ENCODE measurements around the gene ENGASE.

ENGASE gene

DNA sequence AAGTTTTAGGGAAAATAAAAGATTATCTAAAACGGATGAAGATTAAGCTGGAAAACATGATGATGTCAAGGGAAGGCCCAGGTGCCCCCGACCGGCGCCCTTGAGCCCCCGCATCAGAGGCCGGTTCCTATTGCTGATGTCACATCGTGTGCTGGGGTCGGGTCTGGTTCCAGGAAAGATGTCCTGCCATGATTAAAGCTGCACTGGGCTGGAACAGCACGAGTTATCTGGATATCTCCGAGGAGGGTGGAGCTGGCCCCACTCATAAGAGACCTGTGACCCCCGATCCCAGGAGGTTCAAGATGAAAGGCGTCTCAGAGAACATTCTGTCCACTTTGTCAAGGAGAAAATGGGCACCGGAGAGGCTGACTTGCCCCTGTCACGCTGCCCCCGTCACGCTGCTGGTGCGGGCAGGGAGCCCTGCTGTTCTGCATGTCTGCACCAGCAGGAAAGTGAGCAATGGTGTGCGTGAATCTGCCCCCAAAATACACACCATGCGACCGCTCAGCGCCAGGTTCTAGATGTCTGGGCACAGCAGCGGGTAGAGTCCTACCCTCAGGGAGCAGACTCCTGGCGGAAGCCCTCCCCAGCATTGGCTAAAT, 53.0 kb downstream of the ENGASE start:
- no peak overlapping the region for H3K4me3 ChIP-seq (ENCODE audit: low read length)
- H3K9ac ChIP-seq (ENCODE audit: low read length) = no peak overlapping the region
- no peaks in the 10 kb centered on the region for H3K4me1 ChIP-seq (ENCODE audit: control insufficient read depth, insufficient read depth, low read length)
- no peak for DNase-seq (ENCODE audit: low read depth)
- H3K9me3 ChIP-seq (ENCODE audit: control insufficient read depth, low read length) = no peaks in the 10 kb centered on the region
- no peaks in the 10 kb centered on the region for H3K36me3 ChIP-seq (ENCODE audit: control insufficient read depth, insufficient read depth, low read length, severe bottlenecking)
- peaks cover 65% of the 10 kb centered on the region for H3K27me3 ChIP-seq (replicated peaks; ENCODE audit: control insufficient read depth, insufficient read depth, low read length)

GRCh38 chr17:79129523-79129922, 54.9 kb downstream of the ENGASE start:
- Histone ChIP-seq H3K9ac (ENCODE audit: low read length) (no peak overlapping the region), H3K27me3 (replicated peaks; ENCODE audit: control insufficient read depth, insufficient read depth, low read length) (peaks cover 69% of the 10 kb centered on the region), H3K4me3 (ENCODE audit: low read length) (no peak overlapping the region), H3K9me3 (ENCODE audit: control insufficient read depth, low read length) (no peaks in the 10 kb centered on the region), H3K36me3 (ENCODE audit: control insufficient read depth, insufficient read depth, low read length, severe bottlenecking) (no peaks in the 10 kb centered on the region), H3K4me1 (ENCODE audit: control insufficient read depth, insufficient read depth, low read length) (no peaks in the 10 kb centered on the region)
- no peak for DNase-seq (ENCODE audit: low read depth)

DNA sequence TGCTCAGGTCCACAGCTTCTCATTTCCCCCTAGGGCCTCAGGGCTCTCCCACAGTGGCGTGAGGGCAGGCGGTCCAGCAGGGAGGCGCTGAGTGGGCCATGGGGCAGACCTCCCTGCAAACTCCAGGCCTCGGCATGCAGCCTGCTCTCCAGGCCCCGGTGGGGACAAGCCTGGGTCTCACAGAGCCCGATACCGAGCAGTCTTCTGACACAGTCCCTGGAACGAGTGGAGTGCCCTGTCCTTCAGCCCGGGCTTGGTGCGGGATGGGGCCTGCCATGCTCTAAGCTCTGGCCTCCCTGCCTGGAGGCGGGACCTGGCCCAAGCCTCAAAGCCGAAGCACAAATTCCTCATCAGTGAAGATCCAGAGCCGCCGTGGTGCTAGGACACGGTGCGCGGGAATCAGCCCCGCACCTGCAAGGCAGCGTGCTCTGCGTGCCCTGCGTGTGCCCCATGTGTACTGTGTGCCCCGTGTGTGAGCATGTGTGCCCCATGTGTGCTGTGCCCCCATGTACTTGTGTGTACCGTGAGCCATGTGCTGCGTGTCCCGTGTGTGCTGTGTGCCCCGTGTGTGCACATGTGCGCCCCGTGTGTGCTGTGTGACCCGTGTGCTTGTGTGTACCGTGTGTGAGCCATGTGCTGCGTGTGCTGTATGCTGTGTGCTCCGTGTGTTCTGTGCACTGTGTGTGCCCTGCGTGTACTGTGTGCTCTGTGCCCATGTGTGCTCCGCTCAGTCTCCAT, 56.1 kb downstream of the ENGASE start:
- no peaks in the 10 kb centered on the region for H3K4me1 ChIP-seq (ENCODE audit: control insufficient read depth, insufficient read depth, low read length)
- H3K4me3 ChIP-seq (ENCODE audit: low read length) = no peak overlapping the region
- no peak overlapping the region for H3K9ac ChIP-seq (ENCODE audit: low read length)
- H3K9me3 ChIP-seq (ENCODE audit: control insufficient read depth, low read length) = no peaks in the 10 kb centered on the region
- no peak for DNase-seq (ENCODE audit: low read depth)
- no peaks in the 10 kb centered on the region for H3K36me3 ChIP-seq (ENCODE audit: control insufficient read depth, insufficient read depth, low read length, severe bottlenecking)
- peaks cover 69% of the 10 kb centered on the region for H3K27me3 ChIP-seq (replicated peaks; ENCODE audit: control insufficient read depth, insufficient read depth, low read length)

DNA sequence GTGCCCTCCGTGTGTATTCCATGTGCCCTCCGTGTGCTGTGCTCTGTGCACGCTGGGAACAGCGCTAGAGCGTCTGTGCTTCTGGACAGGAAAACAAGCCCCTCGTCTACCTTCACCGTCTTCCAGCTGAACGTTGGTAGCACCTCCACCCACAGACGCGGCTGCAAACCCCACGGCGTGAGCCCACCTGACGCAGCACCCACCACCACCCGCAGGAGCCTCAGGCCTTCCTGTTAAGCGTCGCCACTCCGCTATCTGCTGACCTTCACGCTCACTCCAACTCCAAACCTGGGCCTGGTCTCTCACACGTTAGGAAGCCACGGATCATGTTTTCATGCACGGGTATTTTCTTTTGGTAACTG, 56.6 kb downstream of the ENGASE start:
- Histone ChIP-seq H3K4me3 (ENCODE audit: low read length) (no peak overlapping the region), H3K27me3 (replicated peaks; ENCODE audit: control insufficient read depth, insufficient read depth, low read length) (peaks cover 69% of the 10 kb centered on the region), H3K4me1 (ENCODE audit: control insufficient read depth, insufficient read depth, low read length) (no peaks in the 10 kb centered on the region), H3K36me3 (ENCODE audit: control insufficient read depth, insufficient read depth, low read length, severe bottlenecking) (no peaks in the 10 kb centered on the region), H3K9ac (ENCODE audit: low read length) (no peak overlapping the region), H3K9me3 (ENCODE audit: control insufficient read depth, low read length) (no peaks in the 10 kb centered on the region)
- no peak for DNase-seq (ENCODE audit: low read depth)

DNA sequence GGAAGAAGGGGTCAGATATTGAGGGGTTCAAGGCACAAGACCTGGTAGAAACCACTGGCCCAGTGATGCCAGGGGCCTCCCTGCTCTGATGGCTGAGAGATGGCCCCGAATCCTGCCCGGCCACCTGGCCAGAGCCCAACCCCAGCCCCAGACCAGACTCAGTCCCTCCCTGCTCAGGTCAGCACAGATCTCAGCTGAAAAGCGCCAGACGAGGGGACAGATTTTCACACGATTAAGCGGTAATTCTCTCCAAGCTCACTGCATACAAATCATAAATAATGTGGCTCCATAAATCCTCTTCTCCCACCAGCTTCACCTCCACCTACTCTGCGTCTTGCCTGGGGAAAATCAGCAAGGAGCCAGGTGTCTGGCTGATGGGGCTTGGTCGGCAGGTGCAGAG, 57.1 kb downstream of the ENGASE start:
- DNase-seq (ENCODE audit: low read depth) = no peak
- Histone ChIP-seq H3K4me1 (ENCODE audit: control insufficient read depth, insufficient read depth, low read length) (no peaks in the 10 kb centered on the region), H3K9ac (ENCODE audit: low read length) (no peak overlapping the region), H3K27me3 (replicated peaks; ENCODE audit: control insufficient read depth, insufficient read depth, low read length) (peaks cover 69% of the 10 kb centered on the region), H3K36me3 (ENCODE audit: control insufficient read depth, insufficient read depth, low read length, severe bottlenecking) (no peaks in the 10 kb centered on the region), H3K4me3 (ENCODE audit: low read length) (no peak overlapping the region), H3K9me3 (ENCODE audit: control insufficient read depth, low read length) (no peaks in the 10 kb centered on the region)

DNA sequence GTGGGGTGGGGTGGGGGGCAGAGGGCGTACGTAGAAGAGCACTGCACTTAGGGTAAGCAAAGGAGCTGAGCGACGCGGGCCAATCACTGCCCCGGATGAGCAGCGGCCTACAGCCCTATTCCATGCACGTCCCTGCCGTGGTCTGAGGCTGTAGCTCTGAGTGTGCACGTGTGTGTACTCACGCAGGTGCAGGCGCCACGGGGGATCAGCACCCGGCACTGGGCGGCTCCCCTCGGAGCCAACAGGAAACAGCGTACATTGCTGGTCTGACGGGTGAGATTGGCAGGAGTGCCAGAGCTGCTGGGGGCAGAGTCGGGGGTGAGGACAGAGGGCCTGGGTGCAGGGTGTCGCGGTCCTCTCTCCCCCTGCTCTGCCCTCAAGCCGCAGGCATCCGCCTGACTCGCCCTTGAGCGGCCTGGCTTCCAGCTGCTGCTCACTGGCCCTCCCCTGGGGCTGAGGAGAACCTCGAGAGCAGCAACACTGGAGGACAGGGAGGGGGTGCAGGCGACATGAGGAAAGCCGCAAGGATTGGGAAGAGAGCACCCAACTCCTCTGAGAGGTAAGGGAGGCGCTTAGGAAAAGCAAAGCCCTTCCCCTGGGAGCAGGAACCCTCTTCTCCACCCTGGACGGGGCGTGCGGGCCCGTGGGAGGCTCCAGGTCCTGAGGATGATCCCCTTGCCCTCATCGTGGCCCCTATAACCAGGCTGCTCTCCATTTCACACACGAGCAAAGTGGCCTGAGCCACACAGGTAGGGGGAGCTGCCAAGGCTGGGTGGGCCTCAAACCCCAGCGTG, 57.8 kb downstream of the ENGASE start:
- H3K27me3 ChIP-seq (replicated peaks; ENCODE audit: control insufficient read depth, insufficient read depth, low read length) = peaks cover 69% of the 10 kb centered on the region
- H3K4me3 ChIP-seq (ENCODE audit: low read length) = no peak overlapping the region
- H3K9me3 ChIP-seq (ENCODE audit: control insufficient read depth, low read length) = no peaks in the 10 kb centered on the region

GRCh38 chr17:79133214-79133613, 58.6 kb downstream of the ENGASE start:
- no peaks in the 10 kb centered on the region for H3K36me3 ChIP-seq (ENCODE audit: control insufficient read depth, insufficient read depth, low read length, severe bottlenecking)
- no peaks in the 10 kb centered on the region for H3K9me3 ChIP-seq (ENCODE audit: control insufficient read depth, low read length)
- no peak overlapping the region for H3K4me3 ChIP-seq (ENCODE audit: low read length)
- H3K27me3 ChIP-seq (replicated peaks; ENCODE audit: control insufficient read depth, insufficient read depth, low read length) = peaks cover 69% of the 10 kb centered on the region
- no peak overlapping the region for H3K9ac ChIP-seq (ENCODE audit: low read length)
- H3K4me1 ChIP-seq (ENCODE audit: control insufficient read depth, insufficient read depth, low read length) = no peaks in the 10 kb centered on the region
- no peak for DNase-seq (ENCODE audit: low read depth)

More for the DNA sequence above, 57.8 kb downstream of the ENGASE start:
- no peaks in the 10 kb centered on the region for H3K4me1 ChIP-seq (ENCODE audit: control insufficient read depth, insufficient read depth, low read length)
- H3K36me3 ChIP-seq (ENCODE audit: control insufficient read depth, insufficient read depth, low read length, severe bottlenecking) = no peaks in the 10 kb centered on the region
- no peak for DNase-seq (ENCODE audit: low read depth)
- H3K9ac ChIP-seq (ENCODE audit: low read length) = no peak overlapping the region

DNA sequence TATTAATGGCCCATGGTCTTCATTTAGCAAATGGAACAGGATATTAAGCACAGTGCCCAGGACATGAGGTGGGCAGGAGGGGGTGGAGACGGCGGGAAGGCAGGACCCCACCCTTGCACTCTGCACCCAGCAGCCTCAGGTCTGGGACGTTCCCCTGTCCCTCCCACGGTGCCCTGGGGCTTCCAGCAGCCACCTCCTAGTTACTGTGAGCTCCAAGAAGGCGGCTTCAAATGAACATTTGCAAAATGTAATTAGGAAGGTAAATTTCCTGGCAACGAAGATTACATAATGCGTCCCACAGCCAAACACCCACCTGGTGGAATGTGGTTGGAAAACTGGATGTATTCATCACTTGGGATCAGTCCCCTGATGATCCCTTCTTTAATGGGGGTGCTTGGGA, 59.4 kb downstream of the ENGASE start:
- H3K4me1 ChIP-seq (ENCODE audit: control insufficient read depth, insufficient read depth, low read length) = no peaks in the 10 kb centered on the region
- H3K9ac ChIP-seq (ENCODE audit: low read length) = no peak overlapping the region
- H3K36me3 ChIP-seq (ENCODE audit: control insufficient read depth, insufficient read depth, low read length, severe bottlenecking) = no peaks in the 10 kb centered on the region
- no peaks in the 10 kb centered on the region for H3K9me3 ChIP-seq (ENCODE audit: control insufficient read depth, low read length)
- peaks cover 65% of the 10 kb centered on the region for H3K27me3 ChIP-seq (replicated peaks; ENCODE audit: control insufficient read depth, insufficient read depth, low read length)
- H3K4me3 ChIP-seq (ENCODE audit: low read length) = no peak overlapping the region
- DNase-seq (ENCODE audit: low read depth) = no peak

DNA sequence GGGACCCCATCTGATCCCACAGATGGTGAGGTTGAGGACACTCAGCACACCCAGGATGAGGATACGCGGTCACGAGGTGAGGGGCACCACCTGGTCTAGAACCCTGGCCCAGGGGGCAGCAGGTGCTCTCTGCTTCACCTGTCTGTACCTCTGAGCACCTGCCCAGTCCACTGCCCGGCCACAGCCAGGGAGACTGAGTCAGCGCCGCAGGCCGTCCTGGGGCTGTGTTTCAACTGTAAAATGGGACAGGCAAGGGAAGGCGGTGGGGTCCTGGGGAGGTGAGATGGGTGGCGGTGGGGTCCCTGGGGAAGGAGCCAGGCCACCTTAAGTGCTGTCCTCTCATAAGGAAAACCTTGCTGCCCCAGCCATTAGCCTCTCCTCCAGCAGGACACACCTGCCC, 60.4 kb downstream of the ENGASE start:
- Histone ChIP-seq H3K9me3 (ENCODE audit: control insufficient read depth, low read length) (no peaks in the 10 kb centered on the region), H3K4me3 (ENCODE audit: low read length) (no peak overlapping the region), H3K4me1 (ENCODE audit: control insufficient read depth, insufficient read depth, low read length) (no peaks in the 10 kb centered on the region), H3K36me3 (ENCODE audit: control insufficient read depth, insufficient read depth, low read length, severe bottlenecking) (no peaks in the 10 kb centered on the region), H3K27me3 (replicated peaks; ENCODE audit: control insufficient read depth, insufficient read depth, low read length) (peaks cover 59% of the 10 kb centered on the region), H3K9ac (ENCODE audit: low read length) (no peak overlapping the region)
- no peak for DNase-seq (ENCODE audit: low read depth)

DNA sequence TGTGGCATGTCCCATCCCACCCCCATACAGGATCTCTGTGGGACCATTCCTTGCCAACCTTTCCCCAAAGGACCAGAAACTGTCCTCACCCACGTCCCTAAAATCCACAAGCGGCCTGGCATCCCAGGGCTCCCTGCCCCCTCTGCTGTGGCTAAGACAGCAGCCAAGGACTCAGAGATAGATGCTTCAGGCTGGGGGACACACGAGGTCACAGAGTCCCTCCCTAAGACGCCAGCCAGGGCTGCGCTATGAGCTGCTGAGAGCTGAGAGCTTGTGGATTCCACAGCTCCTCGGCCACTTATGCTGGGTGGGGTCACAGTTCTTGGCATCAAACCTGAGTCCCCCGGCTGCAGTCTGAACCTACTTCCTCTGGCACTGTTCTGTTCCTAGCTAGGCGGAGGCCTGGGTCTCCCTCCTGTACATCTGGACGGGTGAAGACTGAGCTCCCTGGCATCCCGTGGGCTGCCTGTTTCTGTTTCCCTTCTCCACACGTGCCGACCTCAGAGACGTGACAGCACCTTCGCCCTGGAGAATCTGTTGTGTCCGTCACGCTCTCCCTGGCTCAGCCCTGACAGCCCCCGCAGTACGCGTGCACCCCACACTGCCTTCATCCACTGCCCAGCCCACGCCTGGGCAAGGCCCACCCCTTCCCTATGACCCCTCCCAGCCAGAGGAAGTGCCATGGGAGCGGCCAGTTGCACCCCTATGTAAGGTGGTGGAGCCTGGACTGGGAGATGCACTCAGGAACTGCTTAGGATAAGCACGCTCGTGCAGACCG, 61.2 kb downstream of the ENGASE start:
- Histone ChIP-seq H3K9me3 (ENCODE audit: control insufficient read depth, low read length) (no peaks in the 10 kb centered on the region), H3K4me3 (ENCODE audit: low read length) (no peak overlapping the region), H3K9ac (ENCODE audit: low read length) (no peak overlapping the region), H3K27me3 (replicated peaks; ENCODE audit: control insufficient read depth, insufficient read depth, low read length) (peaks cover 63% of the 10 kb centered on the region), H3K36me3 (ENCODE audit: control insufficient read depth, insufficient read depth, low read length, severe bottlenecking) (no peaks in the 10 kb centered on the region), H3K4me1 (ENCODE audit: control insufficient read depth, insufficient read depth, low read length) (no peaks in the 10 kb centered on the region)
- no peak for DNase-seq (ENCODE audit: low read depth)

Measured in adipocyte (in vitro differentiated cells).